Endothelial cell of umbilical vein (primary cell): Measurements from ENCODE around the gene FAM53A. TPM values are rescaled to one million over a fixed set of nuclear protein-coding genes. Genes with fewer than 3 reads are reported as not detected.

ENCODE experiments used
- BruUV-seq: library from RNA; stranded (reverse); fragments of 400-500 nt; replicated peaks from 2 replicates; lab custom pipeline; 2021; lab: Mats Ljungman, UMichigan
- CTCF ChIA-PET: fragments of 300-600, 350-600 bp; sonication (Branson Sonifier 250); formaldehyde crosslinking; loops from one replicate; lab custom pipeline; 2021; ENCODE audit warnings: antibody characterized with exemption, inconsistent platforms; lab: Charles Lee
- POLR2A ChIA-PET: fragments of 300-600, 350-600 bp; sonication (Branson Sonifier 250); formaldehyde crosslinking; loops from one replicate; lab custom pipeline; 2021; ENCODE audit warnings: antibody characterized with exemption, inconsistent platforms; lab: Charles Lee
- DNase-seq: peaks from one replicate; pipeline ENCODE4 v3.0.0-alpha.2; 2011; ENCODE audit warnings: low read depth, low spot score
- FAIRE-seq: peaks from 2 replicates; lab custom pipeline; 2011; peaks lifted over from hg19 to GRCh38; lab: Jason Lieb, UNC
- H2AFZ ChIP-seq: 2 replicates; pipeline ENCODE4 v1.6.0; 2012; ENCODE audit warnings: low read depth, low read length, control low read depth, inconsistent platforms
- H3K27ac ChIP-seq: 2 replicates; pipeline ENCODE4 v1.5.1; 2011; ENCODE audit warnings: low read depth, mild to moderate bottlenecking, control low read depth, low read length, moderate library complexity; ENCODE audit not compliant: insufficient read depth
- H3K27me3 ChIP-seq, 2 experiments: 2 replicates each; pipeline versions ENCODE4 v1.6.0 to v1.6.1; 2011; ENCODE audit warnings: low read length in 2 of 2, mixed read lengths in 1 of 2; ENCODE audit not compliant: control insufficient read depth in 2 of 2, insufficient read depth in 2 of 2
- H3K36me3 ChIP-seq, 2 experiments: 2 replicates in 1 of 2; 3 replicates in 1 of 2; pipeline ENCODE4 v1.5.1; 2011; ENCODE audit warnings: low read length in 2 of 2, mild to moderate bottlenecking in 1 of 2, moderate library complexity in 1 of 2; ENCODE audit not compliant: control insufficient read depth in 2 of 2, insufficient read depth in 2 of 2; ENCODE audit errors: extremely low read depth in 1 of 2
- H3K4me1 ChIP-seq: 3 replicates; pipeline ENCODE4 v1.5.1; 2011; ENCODE audit warnings: mild to moderate bottlenecking, low read length; ENCODE audit not compliant: control insufficient read depth, insufficient read depth; ENCODE audit errors: extremely low read depth
- H3K4me2 ChIP-seq: 2 replicates; pipeline ENCODE4 v1.6.1; 2011; ENCODE audit warnings: low read length, control low read depth, mixed read lengths; ENCODE audit not compliant: insufficient read depth
- H3K4me3 ChIP-seq, 3 experiments: fragments of 200-600 bp in 1 of 3; sonication (generic), shearing (Covaris generic) in 1 of 3; replicated peaks in 1 of 3; 2 replicates each; pipeline ENCODE4 v1.5.1; 2011 to 2016; ENCODE audit warnings: control low read depth in 3 of 3, low read length in 3 of 3, mild to moderate bottlenecking in 2 of 3, inconsistent platforms in 1 of 3, low read depth in 1 of 3, moderate library complexity in 1 of 3; ENCODE audit not compliant: insufficient read depth in 1 of 3
- H3K79me2 ChIP-seq: 2 replicates; pipeline ENCODE4 v1.6.0; 2012; ENCODE audit warnings: low read length, inconsistent platforms; ENCODE audit not compliant: control insufficient read depth, insufficient read depth
- H3K9ac ChIP-seq: replicated peaks from 2 replicates; pipeline ENCODE3; 2011; ENCODE audit warnings: low read length, control low read depth; ENCODE audit not compliant: insufficient read depth; ENCODE audit errors: extremely low read depth
- H3K9me1 ChIP-seq: replicated peaks from 3 replicates; pipeline ENCODE4 v1.6.0; 2011; ENCODE audit warnings: mild to moderate bottlenecking, low read length; ENCODE audit not compliant: control insufficient read depth, insufficient read depth; ENCODE audit errors: extremely low read depth
- H3K9me3 ChIP-seq: replicated peaks from 2 replicates; pipeline ENCODE4 v1.5.1; 2012; ENCODE audit warnings: low read length, inconsistent platforms; ENCODE audit not compliant: control insufficient read depth, insufficient read depth
- H4K20me1 ChIP-seq: replicated peaks from 2 replicates; pipeline ENCODE3; 2011; ENCODE audit warnings: mild to moderate bottlenecking, low read length; ENCODE audit not compliant: control insufficient read depth, insufficient read depth; ENCODE audit errors: extremely low read depth
- EZH2 ChIP-seq: IDR thresholded peaks from 2 replicates; pipeline ENCODE4 v1.6.1; 2012; ENCODE audit warnings: borderline replicate concordance, low read depth, mild to moderate bottlenecking, moderate library complexity, low read length, inconsistent platforms; ENCODE audit not compliant: severe bottlenecking
- FOS ChIP-seq: IDR thresholded peaks from 2 replicates; pipeline ENCODE4 v1.6.1; 2011; ENCODE audit warnings: mild to moderate bottlenecking, low read length, moderate library complexity, borderline replicate concordance; ENCODE audit not compliant: insufficient read depth
- GATA2 ChIP-seq: IDR thresholded peaks from 2 replicates; pipeline ENCODE4 v1.7.0; 2011; ENCODE audit warnings: low read depth, mild to moderate bottlenecking, moderate library complexity, mixed read lengths, low read length; ENCODE audit not compliant: insufficient read length, insufficient read depth
- JUN ChIP-seq: IDR thresholded peaks from 2 replicates; pipeline ENCODE4 v1.6.1; 2011; ENCODE audit warnings: borderline replicate concordance, low read depth; ENCODE audit not compliant: insufficient read length, insufficient read depth
- MAX ChIP-seq: IDR thresholded peaks from 2 replicates; pipeline ENCODE4 v1.6.1; 2011; ENCODE audit not compliant: insufficient read depth, insufficient read length
- MYC ChIP-seq: IDR thresholded peaks from one replicate; pipeline ENCODE4 v1.6.1; 2011; ENCODE audit warnings: mild to moderate bottlenecking, low read depth, low read length
- POLR2A ChIP-seq: IDR thresholded peaks from 2 replicates; pipeline ENCODE4 v1.6.1; 2012; ENCODE audit warnings: low read depth, mild to moderate bottlenecking, control low read depth, low read length
- POLR2AphosphoS5 ChIP-seq: IDR thresholded peaks from 2 replicates; pipeline ENCODE4 v1.6.1; 2012; ENCODE audit warnings: low read depth, mild to moderate bottlenecking, control low read depth, low read length, moderate library complexity; ENCODE audit not compliant: insufficient read depth
- dilution Hi-C: fragments of 300-500 bp; cut with MboI; formaldehyde crosslinking; loops from one replicate; pipeline ENCODE4 v1.15.0; 2019; ENCODE audit warnings: low sequenced_read_pairs; ENCODE audit not compliant: extremely low pct_ligation_motif_present
- intact Hi-C: fragments of 100-400 bp; cut with micrococcal nuclease; formaldehyde crosslinking; loops from one replicate; pipeline ENCODE4 v1.10.0; 2022
- polyA plus RNA-seq, 4 experiments: library from polyadenylated mRNA; depleted of rRNA in 3 of 4; stranded (reverse) in 3 of 4; unstranded in 1 of 4; fragments of >200 nt; gene quantifications; 2 replicates each; pipeline versions ENCODE4 v1.2.1 to v1.2.3, GENCODE V29; 2011 to 2012; ENCODE audit warnings: missing spikeins in 1 of 4
- total RNA-seq: library from RNA; stranded (reverse); gene quantifications from 2 replicates; pipeline ENCODE4 v1.2.3, GENCODE V29; 2021
- TF ChIP-seq, protein P1 (sequence below), 2 donors: IDR thresholded peaks; 1 replicate in 1 of 2; 2 replicates in 1 of 2; pipeline ENCODE4 v1.5.1; 2011; ENCODE audit warnings: low read length in 2 of 2, mild to moderate bottlenecking in 2 of 2, moderate library complexity in 2 of 2, control low read depth in 1 of 2, inconsistent platforms in 1 of 2, low read depth in 1 of 2; ENCODE audit not compliant: insufficient read depth in 1 of 2; ENCODE audit errors: extremely low read depth in 1 of 2

FAM53A gene
- total and polyA plus RNA-seq, 2 donors (not counting 3 experiments of a cell fraction or from before 2014, with no cell fraction given), result 1.3 to 1.7 TPM

GRCh38 chr4:1730532-1731135, 46.5 kb upstream of the FAM53A start:
- Histone ChIP-seq H4K20me1 (no peaks in the 10 kb centered on the region), H3K9ac (no peak overlapping the region), H2AFZ (no peak overlapping the region), H3K4me1 (peaks cover 35% of the 10 kb centered on the region), H3K79me2 (peaks cover 69% of the 10 kb centered on the region), H3K36me3 (peaks cover 10 to 15% of the 10 kb centered on the region in 2 experiments), H3K4me2 (no peak overlapping the region), H3K9me3 (no peaks in the 10 kb centered on the region), H3K27me3 (no peaks in the 10 kb centered on the region), H3K9me1 (no peaks in the 10 kb centered on the region), H3K27ac (no peak overlapping the region), H3K4me3 (no peak overlapping the region)
- CTCF ChIA-PET, result interaction anchor here (1.2 to 12.0 kb wide), 2 partner anchors 18 to 38 kb away, joined by 3 to 347 read pairs; no protein-coding TSS in a partner anchor
- POLR2A ChIA-PET, result no interaction called here
- TF ChIP-seq EZH2 (no peak), POLR2A (no peak), GATA2 (no peak), MAX (no peak), POLR2AphosphoS5 (no peak), FOS (no peak), MYC (no peak), JUN (no peak)
- TF ChIP-seq, protein P1, sequence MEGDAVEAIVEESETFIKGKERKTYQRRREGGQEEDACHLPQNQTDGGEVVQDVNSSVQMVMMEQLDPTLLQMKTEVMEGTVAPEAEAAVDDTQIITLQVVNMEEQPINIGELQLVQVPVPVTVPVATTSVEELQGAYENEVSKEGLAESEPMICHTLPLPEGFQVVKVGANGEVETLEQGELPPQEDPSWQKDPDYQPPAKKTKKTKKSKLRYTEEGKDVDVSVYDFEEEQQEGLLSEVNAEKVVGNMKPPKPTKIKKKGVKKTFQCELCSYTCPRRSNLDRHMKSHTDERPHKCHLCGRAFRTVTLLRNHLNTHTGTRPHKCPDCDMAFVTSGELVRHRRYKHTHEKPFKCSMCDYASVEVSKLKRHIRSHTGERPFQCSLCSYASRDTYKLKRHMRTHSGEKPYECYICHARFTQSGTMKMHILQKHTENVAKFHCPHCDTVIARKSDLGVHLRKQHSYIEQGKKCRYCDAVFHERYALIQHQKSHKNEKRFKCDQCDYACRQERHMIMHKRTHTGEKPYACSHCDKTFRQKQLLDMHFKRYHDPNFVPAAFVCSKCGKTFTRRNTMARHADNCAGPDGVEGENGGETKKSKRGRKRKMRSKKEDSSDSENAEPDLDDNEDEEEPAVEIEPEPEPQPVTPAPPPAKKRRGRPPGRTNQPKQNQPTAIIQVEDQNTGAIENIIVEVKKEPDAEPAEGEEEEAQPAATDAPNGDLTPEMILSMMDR (IDR thresholded peaks at IDR 0.05; ENCODE audit: extremely low read depth in 1 of 2, insufficient read depth in 1 of 2, low read depth in 1 of 2, low read length in 2 of 2), result no peak
- intact Hi-C loops, result no loop called here
- no peak for DNase-seq
- no TSS peak for BruUV-seq
- no peak for FAIRE-seq
- dilution Hi-C loops, result no loop called here
